ENCODE data around the gene GBP7.
"Not testable (repeated sequence)": the region's sequence is repeated elsewhere in the genome, so short reads cannot be mapped to it uniquely, and the experiment has no call there.

The GBP7 gene

DNA sequence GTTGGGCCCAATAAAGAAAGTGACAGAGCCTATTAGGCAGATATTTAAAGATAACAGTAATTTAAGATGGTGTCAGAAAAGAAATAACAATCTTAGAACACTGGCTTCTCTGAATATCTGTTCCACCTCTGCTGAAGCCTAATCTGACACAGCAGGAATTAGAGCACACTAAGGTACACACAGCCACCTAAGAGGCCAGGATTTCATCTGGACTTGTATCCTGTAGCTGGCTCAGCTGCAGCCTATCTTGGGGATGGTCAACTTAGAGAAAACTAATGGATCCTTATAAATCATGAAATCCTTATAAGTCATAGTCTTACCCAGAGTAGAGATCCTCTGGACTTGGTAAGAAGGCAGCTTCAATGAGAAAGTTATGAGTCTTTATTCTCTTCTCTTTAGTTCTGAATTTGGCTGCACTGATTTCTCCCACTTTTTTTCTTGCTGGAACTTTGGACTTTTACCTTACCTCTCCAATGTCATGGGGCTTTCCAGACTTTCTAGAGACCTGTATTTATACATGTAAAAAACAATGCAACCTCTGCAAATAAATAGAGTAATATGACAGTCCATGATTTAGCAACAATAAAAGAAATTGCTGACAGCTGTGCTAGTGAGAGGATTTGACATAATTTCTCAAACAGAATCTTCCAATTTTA lies at the start of gene GBP7:
TSS of gene GBP7 (minus strand) at position 403 of the 656 bp plus-strand sequence. CDS start 4,068 bp downstream, outside the sequence.
- peak; percentile 8 for DNase-seq (ENCODE audit: low spot score)

GRCh38 chr1:89221341-89221740 lies 45.5 kb upstream of the GBP7 start:
- no peak for DNase-seq (ENCODE audit: low spot score)

- not testable (repeated sequence) for DNase-seq (ENCODE audit: low spot score)
Measured at GRCh38 chr1:89219851-89220250, 44.0 kb upstream of the GBP7 start.

GRCh38 chr1:89218941-89219340 lies 43.1 kb upstream of the GBP7 start:
- not testable (repeated sequence) for DNase-seq (ENCODE audit: low spot score)

- no peak for DNase-seq (ENCODE audit: low spot score)
Measured at GRCh38 chr1:89213347-89213746, 37.5 kb upstream of the GBP7 start.

GRCh38 chr1:89211035-89211634 lies 35.3 kb upstream of the GBP7 start:
- DNase-seq (ENCODE audit: low spot score) = no peak

DNA sequence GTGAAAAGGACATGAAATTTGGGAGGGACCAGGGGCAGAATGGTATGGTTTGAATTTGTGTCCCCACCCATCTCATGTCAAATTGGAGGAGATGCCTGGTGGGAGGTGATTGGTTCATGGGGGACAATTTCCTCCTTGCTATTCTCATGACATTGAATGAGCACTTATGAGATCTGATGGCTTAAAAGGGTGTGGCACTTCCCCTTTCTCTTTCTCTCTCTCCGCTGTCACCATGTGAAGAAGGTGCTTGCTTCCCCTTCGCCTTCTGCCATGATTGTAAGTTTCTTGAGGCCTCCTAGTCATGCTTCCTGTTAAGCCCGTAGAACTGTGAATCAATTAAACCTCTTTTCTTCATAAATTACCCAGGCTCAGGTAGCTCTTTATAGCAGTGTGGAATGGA lies 30.6 kb upstream of the GBP7 start:
- DNase-seq (ENCODE audit: low spot score) = no peak

DNA sequence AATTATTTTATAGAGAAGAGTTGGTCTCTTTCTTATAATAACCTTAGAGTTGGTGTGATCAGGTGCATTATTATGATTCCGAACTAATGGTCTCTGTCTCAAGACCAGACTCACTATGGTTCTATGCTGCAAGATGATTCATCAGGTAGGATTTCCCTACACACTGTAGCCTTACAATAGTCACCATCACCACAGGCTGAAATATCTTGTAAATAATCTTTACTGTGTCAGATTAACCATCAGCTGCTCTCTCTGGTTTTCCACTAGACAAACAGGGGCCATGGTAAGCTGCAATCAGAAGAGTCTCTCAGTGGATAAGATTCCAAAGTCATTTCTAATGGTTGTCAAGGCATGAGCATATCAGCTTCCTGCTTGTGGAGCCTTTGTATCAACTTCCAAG lies 27.4 kb upstream of the GBP7 start:
- no peak for DNase-seq (ENCODE audit: low spot score)

DNA sequence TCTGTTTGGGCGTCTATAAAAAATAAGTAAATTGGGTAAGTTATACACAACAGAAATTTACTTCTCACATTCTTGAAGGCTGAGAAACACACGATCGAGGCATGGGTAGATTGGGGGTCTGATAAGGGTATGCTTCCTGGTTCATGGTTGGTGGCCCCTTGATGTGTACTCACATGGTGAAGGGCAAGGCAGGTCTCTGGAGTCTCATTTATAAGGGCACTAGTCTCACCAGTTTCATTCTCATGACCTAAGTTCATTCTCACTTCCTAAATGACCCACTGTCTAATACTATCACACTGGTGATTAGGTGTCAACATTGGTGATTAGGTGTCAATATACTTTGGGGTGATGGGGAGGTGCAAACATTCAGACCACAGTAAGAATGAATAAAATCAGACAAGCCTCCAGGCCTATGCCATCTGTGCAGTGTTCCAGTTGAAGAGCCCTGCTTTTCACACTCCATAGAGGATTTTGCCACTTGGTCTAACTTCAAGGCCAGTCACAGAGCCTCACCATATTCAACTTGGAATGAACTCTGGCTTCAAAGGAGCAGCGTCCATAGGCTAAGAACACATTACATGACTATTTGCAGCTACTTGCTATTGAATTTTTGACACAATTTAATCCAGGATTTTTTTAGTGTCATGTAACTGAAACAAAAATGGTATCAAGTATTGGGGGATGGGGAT lies 25.4 kb upstream of the GBP7 start:
- DNase-seq (ENCODE audit: low spot score) = no peak

DNA sequence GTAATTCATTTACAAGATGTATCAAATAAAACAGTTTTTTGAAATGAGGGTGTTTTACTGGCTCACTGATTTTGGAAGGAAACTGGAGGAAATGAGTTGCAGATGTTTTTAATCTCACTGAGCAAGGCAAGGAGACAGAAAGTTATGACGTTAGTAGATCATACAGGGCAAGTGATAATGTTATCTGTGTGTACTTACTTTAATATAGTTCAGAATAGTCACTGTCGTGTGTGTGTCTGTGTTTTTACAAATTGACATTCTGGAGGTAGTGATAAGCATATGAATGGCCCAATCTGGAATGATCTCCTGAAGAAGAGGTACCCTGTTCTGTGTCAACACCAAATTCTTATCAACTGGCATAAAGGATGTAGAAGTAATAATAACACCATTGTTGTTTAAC lies 24.9 kb upstream of the GBP7 start:
- no peak for DNase-seq (ENCODE audit: low spot score)

- DNase-seq (ENCODE audit: low spot score) = no peak
Measured at GRCh38 chr1:89199525-89200031, 23.8 kb upstream of the GBP7 start.

DNA sequence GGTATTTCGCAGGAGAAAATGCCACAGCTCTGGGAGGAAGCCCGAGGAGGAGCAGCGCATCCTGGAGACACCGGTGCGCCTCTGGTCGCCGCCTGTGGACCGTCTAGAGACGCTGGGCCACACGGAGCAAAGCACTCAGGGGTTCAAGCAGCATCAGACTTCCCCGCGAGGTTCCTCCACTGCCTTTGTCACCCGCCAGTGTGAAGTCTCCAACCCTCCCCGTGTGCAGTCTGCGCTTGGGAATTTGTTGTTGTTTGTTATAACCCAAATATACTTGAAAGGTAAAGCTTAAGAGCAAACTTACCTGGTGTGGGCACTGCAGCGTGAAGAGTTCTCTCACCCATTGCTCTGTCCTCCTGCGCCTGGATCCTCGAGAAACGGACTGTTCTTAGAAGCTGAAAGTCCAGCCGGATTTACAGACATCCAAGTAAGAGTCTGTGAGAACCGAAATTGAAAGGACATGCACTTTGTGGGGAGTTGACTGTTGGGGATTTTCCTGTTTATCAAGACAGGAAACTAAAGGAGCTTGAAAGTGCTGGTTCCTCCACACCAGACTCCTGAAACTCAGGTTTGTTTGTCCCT lies 22.8 kb upstream of the GBP7 start, which contains the start of gene GBP4:
TSS of gene GBP4 (minus strand) at position 452 of the 582 bp plus-strand sequence. CDS start at position 344, 108 bp downstream.
- DNase-seq (ENCODE audit: low spot score) = no peak

GRCh38 chr1:89198081-89198480 lies 22.3 kb upstream of the GBP7 start:
- no peak for DNase-seq (ENCODE audit: low spot score)

- no peak for DNase-seq (ENCODE audit: low spot score)
Measured at GRCh38 chr1:89195476-89195875, 19.7 kb upstream of the GBP7 start.

GRCh38 chr1:89191314-89191713 lies 15.5 kb upstream of the GBP7 start:
- DNase-seq (ENCODE audit: low spot score) = no peak

DNA sequence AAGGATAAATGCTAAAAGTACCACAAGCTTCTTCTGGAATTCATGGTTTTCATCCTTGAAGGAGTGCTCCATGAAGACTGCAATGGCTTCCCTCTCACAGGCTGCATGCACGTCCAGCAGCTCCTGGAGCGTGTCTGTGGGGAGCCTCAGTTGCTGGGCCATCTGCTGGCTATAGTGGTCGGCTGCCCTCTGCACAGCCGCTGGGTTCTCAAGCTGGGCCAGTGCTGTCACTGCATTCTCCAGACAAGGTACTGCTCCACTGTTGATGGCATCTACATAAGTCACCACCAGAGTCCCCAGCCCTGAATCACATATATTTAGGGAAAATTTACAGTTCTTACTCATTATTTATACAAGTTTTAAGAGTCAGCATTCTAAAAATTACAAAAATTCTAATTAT lies 14.2 kb upstream of the GBP7 start:
- no peak for DNase-seq (ENCODE audit: low spot score)

DNA sequence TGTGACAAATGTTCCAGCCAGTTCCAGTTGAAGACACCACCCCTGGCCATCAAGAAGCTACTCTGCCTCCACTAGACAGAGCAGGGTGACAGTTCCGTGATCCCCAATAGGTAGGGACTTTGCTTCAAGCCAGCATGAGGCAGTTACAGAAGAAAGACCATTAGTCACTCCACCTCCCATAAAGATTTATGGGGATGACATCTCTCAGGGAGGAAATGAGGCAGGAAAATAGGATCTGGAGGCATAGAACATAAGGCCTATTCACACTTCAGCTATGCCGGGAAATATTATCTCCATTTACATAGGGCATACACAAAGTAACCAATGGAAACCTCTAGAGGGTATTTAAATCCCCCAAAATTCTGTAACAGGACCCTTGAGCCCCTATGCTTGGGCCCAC lies 3.5 kb upstream of the GBP7 start:
- DNase-seq (ENCODE audit: low spot score) = no peak

GRCh38 chr1:89176971-89177370 lies 1.2 kb upstream of the GBP7 start:
- no peak for DNase-seq (ENCODE audit: low spot score)

DNA sequence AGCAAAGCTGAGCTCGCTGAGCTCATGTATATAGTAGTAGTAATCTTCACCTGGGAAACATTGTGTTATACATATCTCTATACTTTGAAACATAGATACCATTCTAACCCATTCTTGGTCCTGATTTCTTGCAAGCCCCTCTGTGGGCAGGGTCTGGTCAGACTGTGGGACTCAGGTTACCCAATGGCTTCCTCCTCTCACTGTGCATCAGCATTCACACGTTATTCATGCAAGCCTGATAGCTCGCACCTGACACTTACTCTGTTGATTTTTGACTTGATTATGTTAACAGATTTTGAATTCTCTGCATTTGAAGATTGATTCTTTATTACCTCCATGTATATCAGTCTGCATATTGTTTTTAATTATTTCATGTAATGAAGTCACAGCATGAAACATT lies 1.3 kb downstream of the GBP7 start:
- DNase-seq (ENCODE audit: low spot score) = no peak

DNA sequence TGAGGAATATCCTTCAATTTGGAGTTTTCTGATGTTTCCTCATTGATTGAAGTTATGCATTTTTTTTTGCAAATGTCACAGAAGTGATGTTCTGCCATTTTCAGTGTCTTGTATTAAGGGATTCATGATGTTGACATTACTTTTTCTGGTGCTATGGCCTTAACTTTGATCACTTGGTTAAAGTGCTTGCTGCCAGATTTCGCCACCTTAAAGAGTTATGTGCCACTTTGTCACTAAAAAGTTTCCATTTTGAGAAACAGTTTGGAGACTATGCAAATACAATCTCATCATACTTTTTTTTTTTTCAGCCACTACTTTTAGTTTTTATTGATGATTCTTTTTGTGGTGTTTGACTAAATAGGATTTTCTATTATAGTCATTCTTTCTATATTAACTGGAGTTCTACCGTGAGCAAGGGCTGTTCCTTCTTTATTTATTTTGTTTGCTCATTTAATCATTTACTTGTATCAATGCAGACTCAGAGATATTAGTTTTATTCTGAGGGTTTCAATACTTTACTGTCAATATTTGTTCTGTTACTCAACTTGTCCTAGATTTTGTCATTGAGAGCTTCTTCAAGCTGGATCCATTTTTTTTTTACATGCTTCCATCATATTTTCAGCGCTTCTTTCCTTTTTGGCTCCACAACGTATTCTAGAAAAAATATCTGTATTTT lies 3.2 kb downstream of the GBP7 start:
- DNase-seq (ENCODE audit: low spot score) = no peak

DNA sequence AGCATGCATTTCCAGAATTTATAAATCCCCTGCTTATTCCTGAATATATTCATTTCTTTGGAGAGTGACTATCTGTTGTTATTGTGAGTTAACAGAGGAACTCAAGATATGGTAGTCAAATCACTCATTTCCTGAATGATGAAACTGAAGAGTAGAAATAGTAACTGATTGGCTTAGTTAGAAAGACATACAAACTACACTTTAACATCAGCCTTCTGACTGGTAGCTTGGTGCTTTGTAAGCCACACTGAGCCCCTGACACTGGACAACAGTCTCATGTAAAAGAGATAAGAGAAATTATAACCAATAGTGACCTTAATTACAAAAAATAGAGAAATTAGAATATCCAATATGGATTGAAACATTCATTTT lies 4.8 kb downstream of the GBP7 start:
- no peak for DNase-seq (ENCODE audit: low spot score)

Measured in HuH-7 (cell line).